OCI-LY7 (cell line): ENCODE results near the gene C16orf87. TPM values are rescaled to one million over a fixed set of nuclear protein-coding genes. Genes with fewer than 3 reads are reported as not detected.
A peak's percentile ranks its signal among the peaks of the same experiment; 100 is the strongest.

Experiments used
- BruUV-seq: library from RNA; stranded (reverse); fragments of 400-500 nt; replicated peaks from 2 replicates; lab custom pipeline; 2021; lab: Mats Ljungman, UMichigan
- CTCF ChIA-PET: fragments of 300-600 bp; sonication (Branson Sonifier 250); formaldehyde crosslinking; loops from one replicate; lab custom pipeline; 2022; ENCODE audit warnings: antibody characterized with exemption; ENCODE audit not compliant: unreplicated experiment; lab: Charles Lee
- POLR2A ChIA-PET: fragments of 300-600 bp; sonication (Branson Sonifier 250); formaldehyde crosslinking; loops from one replicate; lab custom pipeline; 2022; ENCODE audit warnings: antibody characterized with exemption; lab: Charles Lee
- DNase-seq: peaks from one replicate; pipeline ENCODE4 v3.0.0-alpha.2; 2015; ENCODE audit warnings: low spot score
- H2AFZ ChIP-seq: fragments of 200-600 bp; sonication (generic), shearing (Covaris generic); 2 replicates; pipeline ENCODE4 v1.6.1; 2014; ENCODE audit warnings: mild to moderate bottlenecking, antibody characterized with exemption, low read length, moderate library complexity
- H3K27ac ChIP-seq: fragments of 200-600 bp; sonication (generic); 2 replicates; pipeline ENCODE4 v1.5.1; 2014; ENCODE audit warnings: mixed run types, low read depth, mild to moderate bottlenecking, moderate library complexity, low read length, inconsistent platforms; ENCODE audit not compliant: poor library complexity, severe bottlenecking
- H3K36me3 ChIP-seq: fragments of 200-600 bp; sonication (generic); 2 replicates; pipeline ENCODE4 v1.6.1; 2014; ENCODE audit warnings: mild to moderate bottlenecking, antibody characterized with exemption, low read length, moderate library complexity, mixed read lengths; ENCODE audit not compliant: insufficient read depth
- H3K4me1 ChIP-seq: fragments of 200-600 bp; sonication (generic); 2 replicates; pipeline ENCODE4 v1.5.1; 2014; ENCODE audit warnings: mild to moderate bottlenecking, low read length; ENCODE audit not compliant: insufficient read depth, poor library complexity, severe bottlenecking
- H3K4me2 ChIP-seq: fragments of 200-600 bp; sonication (generic); 2 replicates; pipeline ENCODE4 v1.6.1; 2014; ENCODE audit warnings: mild to moderate bottlenecking, low read length
- H3K4me3 ChIP-seq: fragments of 200-600 bp; sonication (generic); 2 replicates; pipeline ENCODE4 v1.5.1; 2014; ENCODE audit warnings: mild to moderate bottlenecking, low read depth, low read length; ENCODE audit not compliant: poor library complexity, severe bottlenecking
- H3K79me2 ChIP-seq: fragments of 200-600 bp; sonication (generic); 2 replicates; pipeline ENCODE4 v1.6.1; 2016; ENCODE audit warnings: low read depth, mild to moderate bottlenecking, low read length, moderate library complexity, mixed read lengths; ENCODE audit not compliant: insufficient read depth
- H3K9me2 ChIP-seq: fragments of 200-600 bp; sonication (generic); 2 replicates; pipeline ENCODE4 v1.6.1; 2016; ENCODE audit warnings: mild to moderate bottlenecking, low read length, mixed read lengths; ENCODE audit not compliant: insufficient read depth
- H3K9me3 ChIP-seq: fragments of 200-600 bp; sonication (generic); 2 replicates; pipeline ENCODE4 v1.6.1; 2014; ENCODE audit warnings: mild to moderate bottlenecking, mixed run types, low read length, mixed read lengths
- H4K20me1 ChIP-seq: fragments of 200-600 bp; sonication (generic); 2 replicates; pipeline ENCODE4 v1.6.1; 2014; ENCODE audit warnings: mild to moderate bottlenecking, antibody characterized with exemption, low read length, moderate library complexity, mixed read lengths; ENCODE audit not compliant: insufficient read depth
- CTCF ChIP-seq: fragments of 200-600 bp; sonication (generic); conservative IDR thresholded peaks from 2 replicates; pipeline ENCODE4 v1.5.1; 2014; ENCODE audit warnings: mild to moderate bottlenecking, antibody characterized with exemption, low read length, moderate library complexity, mixed read lengths
- EZH2phosphoT487 ChIP-seq: fragments of 200-600 bp; sonication (generic); IDR thresholded peaks from 2 replicates; pipeline ENCODE4 v1.6.1; 2018; ENCODE audit warnings: low read depth, borderline replicate concordance, mild to moderate bottlenecking, mixed run types, antibody characterized with exemption, low read length, moderate library complexity, mixed read lengths
- intact Hi-C: fragments of 100-400 bp; cut with micrococcal nuclease; formaldehyde crosslinking; loops from one replicate; pipeline ENCODE4 v1.10.0; 2022; ENCODE audit not compliant: unreplicated experiment
- total RNA-seq, 2 experiments: library from RNA; depleted of rRNA in 1 of 2; stranded (reverse); fragments of >200 nt in 1 of 2; shearing (Covaris generic) in 1 of 2; gene quantifications; 2 replicates each; pipeline ENCODE4 v1.2.3, GENCODE V29; 2014 to 2022

Gene C16orf87
- total RNA-seq, 2 experiments from 2014 or later = 9.1 to 21.1 TPM

GRCh38 chr16:46775214-46775613 lies 55.8 kb downstream of the C16orf87 start:
- intact Hi-C loops = no loop called here
- ChIA-PET POLR2A (interaction anchor here (0.6 to 1.3 kb wide), 3 partner anchors 17 to 111 kb away, joined by 3 to 4 read pairs (median 3); no protein-coding TSS in a partner anchor), CTCF (no interaction called here)
- no peaks in the 10 kb centered on the region for H3K79me2 ChIP-seq
- H3K36me3 ChIP-seq = no peaks in the 10 kb centered on the region
- BruUV-seq = no TSS peak
- no peak overlapping the region for H2AFZ ChIP-seq
- no peak overlapping the region for H3K4me3 ChIP-seq
- no peak for TF ChIP-seq CTCF
- no peak for TF ChIP-seq EZH2phosphoT487
- no peaks in the 10 kb centered on the region for H4K20me1 ChIP-seq
- H3K9me3 ChIP-seq = no peaks in the 10 kb centered on the region
- no peak for DNase-seq
- peaks cover 44% of the 10 kb centered on the region for H3K4me1 ChIP-seq
- no peak overlapping the region for H3K27ac ChIP-seq
- no peaks in the 10 kb centered on the region for H3K9me2 ChIP-seq
- H3K4me2 ChIP-seq = no peak overlapping the region

GRCh38 chr16:46774743-46775177 lies 56.2 kb downstream of the C16orf87 start:
- no peaks in the 10 kb centered on the region for H3K9me3 ChIP-seq
- H3K79me2 ChIP-seq = no peaks in the 10 kb centered on the region
- H3K4me2 ChIP-seq = no peak overlapping the region
- TF ChIP-seq EZH2phosphoT487 = no peak
- TF ChIP-seq CTCF = no peak
- no TSS peak for BruUV-seq
- CTCF ChIA-PET = no interaction called here
- H3K4me3 ChIP-seq = no peak overlapping the region
- intact Hi-C loops = no loop called here
- no peak for DNase-seq
- POLR2A ChIA-PET = interaction anchor here (0.6 to 1.3 kb wide), 2 partner anchors 17 to 110 kb away, joined by 3 to 4 read pairs; no protein-coding TSS in a partner anchor
- H3K9me2 ChIP-seq = no peaks in the 10 kb centered on the region
- H3K36me3 ChIP-seq = no peaks in the 10 kb centered on the region
- H3K27ac ChIP-seq = no peak overlapping the region
- no peaks in the 10 kb centered on the region for H4K20me1 ChIP-seq
- H2AFZ ChIP-seq = no peak overlapping the region
- H3K4me1 ChIP-seq = peaks cover 44% of the 10 kb centered on the region

- Histone ChIP-seq H2AFZ (peak overlapping the region; percentile 95), H3K27ac (peak overlapping the region; percentile 56), H3K9me3 (no peaks in the 10 kb centered on the region), H3K9me2 (no peaks in the 10 kb centered on the region), H4K20me1 (no peaks in the 10 kb centered on the region), H3K36me3 (no peaks in the 10 kb centered on the region), H3K4me3 (peak overlapping the region; percentile 12), H3K79me2 (no peaks in the 10 kb centered on the region), H3K4me1 (peaks cover 44% of the 10 kb centered on the region), H3K4me2 (peak overlapping the region; percentile 60)
- ChIA-PET POLR2A (interaction anchor here (0.5 to 1.4 kb wide), 5 partner anchors 17 to 113 kb away, joined by 3 read pairs; no protein-coding TSS in a partner anchor), CTCF (interaction anchor here (1.4 kb wide), 1 partner anchor 29 kb away, joined by 4 read pairs; no protein-coding TSS in a partner anchor)
- intact Hi-C loops = no loop called here
- peak; percentile 53 for DNase-seq
- TF ChIP-seq EZH2phosphoT487 = no peak
- no peak for TF ChIP-seq CTCF
- no TSS peak for BruUV-seq
These were observed 58.5 kb downstream of the C16orf87 start for GRCh38 chr16:46772463-46772862.
